HCT116 (cell line): ENCODE measurements around the gene ARPC1B.

Source experiments
- CBX3 ChIP-seq: IDR thresholded peaks from 2 replicates; pipeline ENCODE4 v1.6.1; 2012; ENCODE audit warnings: low read depth
- EZH2 ChIP-seq: fragments of 200-600 bp; sonication (generic); IDR thresholded peaks from 2 replicates; pipeline ENCODE4 v1.6.1; 2017; ENCODE audit warnings: antibody characterized with exemption, mixed run types
- EZH2phosphoT487 ChIP-seq: fragments of 200-600 bp; IDR thresholded peaks from 2 replicates; pipeline ENCODE4 v1.6.1; 2018; ENCODE audit warnings: antibody characterized with exemption, borderline replicate concordance
- POLR2A ChIP-seq: IDR thresholded peaks from 2 replicates; pipeline ENCODE4 v1.7.0; 2011; ENCODE audit warnings: borderline replicate concordance; ENCODE audit not compliant: insufficient read depth, insufficient read length; ENCODE audit errors: extremely low read depth
- POLR2AphosphoS5 ChIP-seq: IDR thresholded peaks from 2 replicates; pipeline ENCODE4 v1.6.1; 2011; ENCODE audit warnings: mild to moderate bottlenecking, low read depth, low read length, moderate library complexity
- RAD21 ChIP-seq: IDR thresholded peaks from 2 replicates; pipeline ENCODE4 v1.6.1; 2012; ENCODE audit warnings: low read depth, mild to moderate bottlenecking
- REST ChIP-seq: IDR thresholded peaks from 2 replicates; pipeline ENCODE4 v1.6.1; 2012; ENCODE audit warnings: low read depth
- ZNF274 ChIP-seq: fragments of 200-500 bp; sonication (Bioruptor generic); IDR thresholded peaks from 2 replicates; pipeline ENCODE4 v1.6.1; 2014; ENCODE audit warnings: mild to moderate bottlenecking, low read depth, low read length, inconsistent platforms
- TF ChIP-seq, protein P1 (sequence below), 3 experiments: fragments of 200-600 bp in 1 of 3; sonication (generic) in 1 of 3; IDR thresholded peaks in 2 of 3; conservative IDR thresholded peaks in 1 of 3; 2 replicates each; pipeline ENCODE4 v1.5.1; 2012 to 2017; ENCODE audit warnings: low read depth in 2 of 3, low read length in 2 of 3, antibody characterized with exemption in 1 of 3, borderline replicate concordance in 1 of 3, control low read depth in 1 of 3, mild to moderate bottlenecking in 1 of 3, mixed read lengths in 1 of 3, mixed run types in 1 of 3, moderate library complexity in 1 of 3; ENCODE audit not compliant: insufficient read depth in 1 of 3

DNA sequence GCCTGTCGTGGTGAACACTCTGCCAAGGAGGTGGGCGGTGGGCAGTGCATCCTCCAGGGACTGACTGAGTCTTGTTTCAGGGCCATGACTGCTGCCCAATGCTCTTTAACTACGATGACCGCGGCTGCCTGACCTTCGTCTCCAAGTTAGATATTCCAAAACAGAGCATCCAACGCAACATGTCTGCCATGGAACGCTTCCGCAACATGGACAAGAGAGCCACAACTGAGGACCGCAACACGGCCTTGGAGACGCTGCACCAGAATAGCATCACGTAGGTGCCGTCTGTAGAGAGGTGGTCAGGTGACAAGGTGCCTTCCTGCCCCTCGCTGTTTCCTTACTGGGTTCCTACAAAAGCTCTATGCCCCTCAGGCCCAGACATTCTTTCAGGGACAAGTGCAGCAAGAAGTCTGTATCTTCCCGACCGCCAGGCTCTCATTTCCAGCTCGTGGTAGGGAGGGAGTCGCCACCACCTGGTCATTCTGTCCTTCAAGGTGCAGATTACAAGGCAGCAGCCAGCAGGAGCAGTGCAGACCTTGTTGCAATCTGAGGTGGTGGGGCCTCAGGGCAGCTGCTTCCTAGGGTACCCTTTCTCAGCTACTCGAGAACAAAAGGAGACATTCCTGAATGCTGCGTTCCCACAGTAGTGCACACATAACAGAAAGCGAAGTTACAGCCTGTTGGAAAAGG is 14.9 kb upstream of the ARPC1B start:
- TF ChIP-seq, protein P1, sequence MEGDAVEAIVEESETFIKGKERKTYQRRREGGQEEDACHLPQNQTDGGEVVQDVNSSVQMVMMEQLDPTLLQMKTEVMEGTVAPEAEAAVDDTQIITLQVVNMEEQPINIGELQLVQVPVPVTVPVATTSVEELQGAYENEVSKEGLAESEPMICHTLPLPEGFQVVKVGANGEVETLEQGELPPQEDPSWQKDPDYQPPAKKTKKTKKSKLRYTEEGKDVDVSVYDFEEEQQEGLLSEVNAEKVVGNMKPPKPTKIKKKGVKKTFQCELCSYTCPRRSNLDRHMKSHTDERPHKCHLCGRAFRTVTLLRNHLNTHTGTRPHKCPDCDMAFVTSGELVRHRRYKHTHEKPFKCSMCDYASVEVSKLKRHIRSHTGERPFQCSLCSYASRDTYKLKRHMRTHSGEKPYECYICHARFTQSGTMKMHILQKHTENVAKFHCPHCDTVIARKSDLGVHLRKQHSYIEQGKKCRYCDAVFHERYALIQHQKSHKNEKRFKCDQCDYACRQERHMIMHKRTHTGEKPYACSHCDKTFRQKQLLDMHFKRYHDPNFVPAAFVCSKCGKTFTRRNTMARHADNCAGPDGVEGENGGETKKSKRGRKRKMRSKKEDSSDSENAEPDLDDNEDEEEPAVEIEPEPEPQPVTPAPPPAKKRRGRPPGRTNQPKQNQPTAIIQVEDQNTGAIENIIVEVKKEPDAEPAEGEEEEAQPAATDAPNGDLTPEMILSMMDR (IDR thresholded peaks at IDR 0.05 in 2 of 3, conservative IDR thresholded peaks at IDR 0.05 in 1 of 3; ENCODE audit: borderline replicate concordance in 1 of 3, insufficient read depth in 1 of 3, low read depth in 2 of 3, low read length in 2 of 3), result no peak
- TF ChIP-seq POLR2AphosphoS5 (no peak), POLR2A (no peak), RAD21 (no peak), EZH2phosphoT487 (no peak), ZNF274 (no peak), REST (no peak), CBX3 (no peak), EZH2 (no peak)
